HepG2 (cell line): ENCODE data around the gene RBBP6. TPM values are rescaled to one million over a fixed set of nuclear protein-coding genes. Genes with fewer than 3 reads are reported as not detected.

Source experiments
- ATF7-NPFF ChIP-seq: sonication (generic); formaldehyde crosslinking; IDR thresholded peaks from 2 replicates; pipeline ENCODE4 v1.8.1; 2023; ENCODE audit warnings: mild to moderate bottlenecking, low read depth, missing genetic modification reagents, moderate library complexity
- ETV5 ChIP-seq: IDR thresholded peaks from 2 replicates; pipeline ENCODE4 v1.6.1; 2018; ENCODE audit warnings: missing biosample characterization, missing genetic modification reagents, inconsistent platforms, borderline replicate concordance
- HMG20B ChIP-seq: conservative IDR thresholded peaks from 2 replicates; pipeline ENCODE4 v1.6.1; 2016; ENCODE audit warnings: missing genetic modification reagents, missing compliant biosample characterization
- HOXA3 ChIP-seq: sonication (generic); formaldehyde crosslinking; IDR thresholded peaks from 2 replicates; pipeline ENCODE4 v1.5.0; 2020; ENCODE audit warnings: missing genetic modification reagents
- IKZF4 ChIP-seq: sonication (generic); formaldehyde crosslinking; IDR thresholded peaks from 2 replicates; pipeline ENCODE4 v1.5.1; 2020; ENCODE audit warnings: borderline replicate concordance, mild to moderate bottlenecking, low read depth, missing genetic modification reagents; ENCODE audit errors: not compliant biosample characterization
- IRF2 ChIP-seq: IDR thresholded peaks from 2 replicates; pipeline ENCODE4 v1.6.1; 2018; ENCODE audit warnings: missing genetic modification reagents, missing compliant biosample characterization
- PHF21A ChIP-seq: sonication (generic); formaldehyde crosslinking; IDR thresholded peaks from 2 replicates; pipeline ENCODE4 v1.5.0; 2020; ENCODE audit warnings: mild to moderate bottlenecking, missing genetic modification reagents
- RARA ChIP-seq: IDR thresholded peaks from 2 replicates; pipeline ENCODE4 v1.6.1; 2016; ENCODE audit warnings: missing genetic modification reagents, missing compliant biosample characterization
- RXRB ChIP-seq: IDR thresholded peaks from 2 replicates; pipeline ENCODE4 v1.6.1; 2016; ENCODE audit warnings: borderline replicate concordance, missing genetic modification reagents, missing compliant biosample characterization
- SMARCE1 ChIP-seq: fragments of 450-650 bp; IDR thresholded peaks from 2 replicates; pipeline ENCODE4 v1.6.1; 2017; ENCODE audit warnings: borderline replicate concordance
- STAG1 ChIP-seq: sonication (generic); formaldehyde crosslinking; IDR thresholded peaks from 2 replicates; pipeline ENCODE4 v1.4.0; 2020; ENCODE audit warnings: missing genetic modification reagents
- YEATS2 ChIP-seq: sonication (generic); formaldehyde crosslinking; IDR thresholded peaks from 2 replicates; pipeline ENCODE4 v1.4.0; 2020; ENCODE audit warnings: missing genetic modification reagents, borderline replicate concordance
- ZFP36 ChIP-seq: fragments of 150-350 bp; IDR thresholded peaks from 2 replicates; pipeline ENCODE4 v1.6.1; 2018; ENCODE audit warnings: borderline replicate concordance, low read length, low read depth; ENCODE audit not compliant: partially characterized antibody
- polyA plus RNA-seq, 8 experiments: library from polyadenylated mRNA; depleted of rRNA in 3 of 8; stranded (reverse) in 7 of 8; unstranded in 1 of 8; fragments of >200 nt; fragmentation: Illumina TruSeq in 4 of 8; extraction: Trizol in 4 of 8; gene quantifications; 2 replicates each; pipeline versions ENCODE4 v1.2.1 to v1.2.3, GENCODE V29; 2011 to 2016; ENCODE audit warnings: low read depth in 4 of 8, missing spikeins in 1 of 8, mixed read lengths in 1 of 8; ENCODE audit not compliant: insufficient read depth in 1 of 8
- total RNA-seq, 5 experiments: library from RNA; depleted of rRNA; stranded (reverse); fragments of >200 nt; fragmentation: Illumina TruSeq; extraction: Trizol; gene quantifications; 2 replicates each; pipeline ENCODE4 v1.2.3, GENCODE V29; 2016; ENCODE audit warnings: low read depth in 1 of 5
- TF ChIP-seq, protein P1 (sequence below): sonication (generic); formaldehyde crosslinking; IDR thresholded peaks from 2 replicates; pipeline ENCODE4 v1.9.0; 2021; ENCODE audit warnings: missing genetic modification reagents, borderline replicate concordance
- TF ChIP-seq, protein P2 (sequence below): sonication (generic); formaldehyde crosslinking; IDR thresholded peaks from 2 replicates; pipeline ENCODE4 v1.4.0; 2020; ENCODE audit warnings: missing genetic modification reagents
- TF ChIP-seq, protein P3 (sequence below): IDR thresholded peaks from 2 replicates; pipeline ENCODE4 v1.6.1; 2016; ENCODE audit warnings: mild to moderate bottlenecking
- TF ChIP-seq, protein P4 (sequence below): sonication (generic); formaldehyde crosslinking; IDR thresholded peaks from 2 replicates; pipeline ENCODE4 v1.4.0; 2020; ENCODE audit warnings: missing genetic modification reagents

RBBP6 gene
- total and polyA plus RNA-seq, 2 of the 13 experiments (the other 11 are each of a cell fraction or from before 2014, with no cell fraction given) = 37.1 to 70.9 TPM

DNA sequence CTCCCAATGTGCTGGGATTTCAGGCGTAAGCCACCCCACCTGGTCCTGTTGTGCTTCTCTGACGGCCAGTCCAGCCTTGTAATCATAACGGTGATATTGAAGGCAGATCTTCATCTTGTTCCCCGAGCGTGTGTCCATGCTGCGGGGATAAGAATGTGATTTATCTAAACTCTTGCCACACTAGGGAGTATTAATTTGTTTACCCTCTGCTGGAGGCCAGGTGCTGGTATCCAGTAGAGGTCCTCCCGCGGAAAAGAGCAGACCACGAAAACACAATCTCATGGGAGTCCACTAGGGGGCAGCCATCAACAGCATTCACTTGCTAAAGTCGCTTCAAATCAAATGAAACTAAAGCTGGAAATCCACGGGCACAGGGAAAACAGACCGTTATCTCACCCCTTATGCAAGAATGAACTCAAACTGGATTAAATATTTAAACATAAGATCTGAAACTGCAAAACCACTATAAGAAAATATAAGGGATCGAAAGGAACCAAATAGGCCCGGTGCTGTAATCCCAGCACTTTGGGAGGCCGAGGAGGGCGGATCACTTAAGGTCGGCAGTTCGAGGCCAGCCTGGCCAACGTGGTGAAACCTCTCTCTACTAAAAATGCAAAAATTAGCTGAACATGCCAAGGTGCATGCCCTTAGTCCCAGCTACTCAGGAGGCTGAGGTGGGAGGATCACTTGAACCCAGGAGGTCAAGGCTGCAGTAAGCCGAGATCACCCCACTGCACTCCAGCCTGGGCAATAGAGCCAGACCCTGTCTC is 22.3 kb upstream of the RBBP6 start (continued):
- TF ChIP-seq, protein P1, sequence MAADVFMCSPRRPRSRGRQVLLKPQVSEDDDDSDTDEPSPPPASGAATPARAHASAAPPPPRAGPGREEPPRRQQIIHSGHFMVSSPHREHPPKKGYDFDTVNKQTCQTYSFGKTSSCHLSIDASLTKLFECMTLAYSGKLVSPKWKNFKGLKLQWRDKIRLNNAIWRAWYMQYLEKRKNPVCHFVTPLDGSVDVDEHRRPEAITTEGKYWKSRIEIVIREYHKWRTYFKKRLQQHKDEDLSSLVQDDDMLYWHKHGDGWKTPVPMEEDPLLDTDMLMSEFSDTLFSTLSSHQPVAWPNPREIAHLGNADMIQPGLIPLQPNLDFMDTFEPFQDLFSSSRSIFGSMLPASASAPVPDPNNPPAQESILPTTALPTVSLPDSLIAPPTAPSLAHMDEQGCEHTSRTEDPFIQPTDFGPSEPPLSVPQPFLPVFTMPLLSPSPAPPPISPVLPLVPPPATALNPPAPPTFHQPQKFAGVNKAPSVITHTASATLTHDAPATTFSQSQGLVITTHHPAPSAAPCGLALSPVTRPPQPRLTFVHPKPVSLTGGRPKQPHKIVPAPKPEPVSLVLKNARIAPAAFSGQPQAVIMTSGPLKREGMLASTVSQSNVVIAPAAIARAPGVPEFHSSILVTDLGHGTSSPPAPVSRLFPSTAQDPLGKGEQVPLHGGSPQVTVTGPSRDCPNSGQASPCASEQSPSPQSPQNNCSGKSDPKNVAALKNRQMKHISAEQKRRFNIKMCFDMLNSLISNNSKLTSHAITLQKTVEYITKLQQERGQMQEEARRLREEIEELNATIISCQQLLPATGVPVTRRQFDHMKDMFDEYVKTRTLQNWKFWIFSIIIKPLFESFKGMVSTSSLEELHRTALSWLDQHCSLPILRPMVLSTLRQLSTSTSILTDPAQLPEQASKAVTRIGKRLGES (CRISPR knock-in tag) = no peak
- TF ChIP-seq PHF21A (CRISPR knock-in tag) = peak; percentile 69
- TF ChIP-seq ATF7-NPFF (CRISPR knock-in tag) = peak; percentile 48; the same call in 1 of the 2 replicates
- TF ChIP-seq, protein P2, sequence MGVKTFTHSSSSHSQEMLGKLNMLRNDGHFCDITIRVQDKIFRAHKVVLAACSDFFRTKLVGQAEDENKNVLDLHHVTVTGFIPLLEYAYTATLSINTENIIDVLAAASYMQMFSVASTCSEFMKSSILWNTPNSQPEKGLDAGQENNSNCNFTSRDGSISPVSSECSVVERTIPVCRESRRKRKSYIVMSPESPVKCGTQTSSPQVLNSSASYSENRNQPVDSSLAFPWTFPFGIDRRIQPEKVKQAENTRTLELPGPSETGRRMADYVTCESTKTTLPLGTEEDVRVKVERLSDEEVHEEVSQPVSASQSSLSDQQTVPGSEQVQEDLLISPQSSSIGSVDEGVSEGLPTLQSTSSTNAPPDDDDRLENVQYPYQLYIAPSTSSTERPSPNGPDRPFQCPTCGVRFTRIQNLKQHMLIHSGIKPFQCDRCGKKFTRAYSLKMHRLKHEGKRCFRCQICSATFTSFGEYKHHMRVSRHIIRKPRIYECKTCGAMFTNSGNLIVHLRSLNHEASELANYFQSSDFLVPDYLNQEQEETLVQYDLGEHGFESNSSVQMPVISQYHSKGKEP = 0 out of 2 replicates have a peak, but pooled peaks have one; percentile 22
- TF ChIP-seq RXRB (CRISPR knock-in tag) = peak; percentile 50
- TF ChIP-seq, protein P3, sequence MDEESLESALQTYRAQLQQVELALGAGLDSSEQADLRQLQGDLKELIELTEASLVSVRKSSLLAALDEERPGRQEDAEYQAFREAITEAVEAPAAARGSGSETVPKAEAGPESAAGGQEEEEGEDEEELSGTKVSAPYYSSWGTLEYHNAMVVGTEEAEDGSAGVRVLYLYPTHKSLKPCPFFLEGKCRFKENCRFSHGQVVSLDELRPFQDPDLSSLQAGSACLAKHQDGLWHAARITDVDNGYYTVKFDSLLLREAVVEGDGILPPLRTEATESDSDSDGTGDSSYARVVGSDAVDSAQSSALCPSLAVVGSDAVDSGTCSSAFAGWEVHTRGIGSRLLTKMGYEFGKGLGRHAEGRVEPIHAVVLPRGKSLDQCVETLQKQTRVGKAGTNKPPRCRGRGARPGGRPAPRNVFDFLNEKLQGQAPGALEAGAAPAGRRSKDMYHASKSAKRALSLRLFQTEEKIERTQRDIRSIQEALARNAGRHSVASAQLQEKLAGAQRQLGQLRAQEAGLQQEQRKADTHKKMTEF = peak; percentile 33; the same call in 1 of the 2 replicates
- no peak for TF ChIP-seq RARA (CRISPR knock-in tag)
- TF ChIP-seq STAG1 = peak; percentile 95
- TF ChIP-seq, protein P4, sequence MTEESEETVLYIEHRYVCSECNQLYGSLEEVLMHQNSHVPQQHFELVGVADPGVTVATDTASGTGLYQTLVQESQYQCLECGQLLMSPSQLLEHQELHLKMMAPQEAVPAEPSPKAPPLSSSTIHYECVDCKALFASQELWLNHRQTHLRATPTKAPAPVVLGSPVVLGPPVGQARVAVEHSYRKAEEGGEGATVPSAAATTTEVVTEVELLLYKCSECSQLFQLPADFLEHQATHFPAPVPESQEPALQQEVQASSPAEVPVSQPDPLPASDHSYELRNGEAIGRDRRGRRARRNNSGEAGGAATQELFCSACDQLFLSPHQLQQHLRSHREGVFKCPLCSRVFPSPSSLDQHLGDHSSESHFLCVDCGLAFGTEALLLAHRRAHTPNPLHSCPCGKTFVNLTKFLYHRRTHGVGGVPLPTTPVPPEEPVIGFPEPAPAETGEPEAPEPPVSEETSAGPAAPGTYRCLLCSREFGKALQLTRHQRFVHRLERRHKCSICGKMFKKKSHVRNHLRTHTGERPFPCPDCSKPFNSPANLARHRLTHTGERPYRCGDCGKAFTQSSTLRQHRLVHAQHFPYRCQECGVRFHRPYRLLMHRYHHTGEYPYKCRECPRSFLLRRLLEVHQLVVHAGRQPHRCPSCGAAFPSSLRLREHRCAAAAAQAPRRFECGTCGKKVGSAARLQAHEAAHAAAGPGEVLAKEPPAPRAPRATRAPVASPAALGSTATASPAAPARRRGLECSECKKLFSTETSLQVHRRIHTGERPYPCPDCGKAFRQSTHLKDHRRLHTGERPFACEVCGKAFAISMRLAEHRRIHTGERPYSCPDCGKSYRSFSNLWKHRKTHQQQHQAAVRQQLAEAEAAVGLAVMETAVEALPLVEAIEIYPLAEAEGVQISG (CRISPR knock-in tag) = peak; percentile 68
- no peak for TF ChIP-seq IKZF4
- TF ChIP-seq SMARCE1 = no peak
- TF ChIP-seq YEATS2 (CRISPR knock-in tag) = peak; percentile 45; the same call in 1 of the 2 replicates
- peak; percentile 48; the same call in 1 of the 2 replicates for TF ChIP-seq HOXA3 (CRISPR knock-in tag)
- TF ChIP-seq IRF2 (CRISPR knock-in tag) = 0 out of 2 replicates have a peak, but pooled peaks have one; percentile 48
- no peak for TF ChIP-seq ETV5 (CRISPR knock-in tag)
- TF ChIP-seq ZFP36 = no peak
- peak; percentile 26; the same call in 1 of the 2 replicates for TF ChIP-seq HMG20B (CRISPR knock-in tag)
